K562 (cell line): ENCODE data around the gene TSPAN14. TPM values are rescaled to one million over a fixed set of nuclear protein-coding genes. Genes with fewer than 3 reads are reported as not detected.
"Not testable (repeated sequence)": the region's sequence is repeated elsewhere in the genome, so short reads cannot be mapped to it uniquely, and the experiment has no call there.

Experiments
- ATAC-seq: fragments of 200-7000 bp; cut with Tn5 transposase; 3 replicates; pipeline ENCODE4 v1.9.1; 2020; ENCODE audit warnings: moderate library complexity
- BruUV-seq: library from RNA; stranded (reverse); fragments of 400-500 nt; replicated peaks from 2 replicates; lab custom pipeline; 2021; lab: Mats Ljungman, UMichigan
- CTCF ChIA-PET: fragments of 300-600 bp; formaldehyde crosslinking; extraction: SDS; loops from one replicate; lab custom pipeline; 2021; ENCODE audit warnings: low intra/inter-chr PET ratio; lab: Yijun Ruan, JAX
- POLR2A ChIA-PET: fragments of 300-600, 350-650 bp; sonication (Branson Sonifier 250); formaldehyde crosslinking; extraction: SDS; loops from one replicate; lab custom pipeline; 2021; ENCODE audit warnings: antibody characterized with exemption, inconsistent platforms; lab: Yijun Ruan, JAX
- DNase-seq, 4 experiments: peaks; one replicate each; pipeline versions ENCODE4 v3.0.0 to v3.0.0-alpha.2; 2011 to 2018; ENCODE audit warnings: low spot score in 3 of 4, mixed read lengths in 3 of 4; ENCODE audit errors: extremely low read depth in 1 of 4
- FAIRE-seq: peaks from 2 replicates; lab custom pipeline; 2011; peaks lifted over from hg19 to GRCh38; lab: Jason Lieb, UNC
- H2AFZ ChIP-seq: 2 replicates; pipeline ENCODE4 v1.6.0; 2011; ENCODE audit warnings: low read depth, low read length, control low read depth, inconsistent platforms
- H3K27ac ChIP-seq: fragments of 200-600 bp; 3 replicates; pipeline ENCODE4 v1.8.0; 2011; ENCODE audit warnings: low read depth, mild to moderate bottlenecking, control low read depth, inconsistent platforms, low read length, moderate library complexity, mixed read lengths; ENCODE audit errors: extremely low read depth
- H3K27me3 ChIP-seq, 2 experiments: fragments of 300-600 bp in 1 of 2; 2 replicates in 1 of 2; 3 replicates in 1 of 2; pipeline versions ENCODE4 v1.6.0 to v1.8.0; 2011; ENCODE audit warnings: inconsistent platforms in 2 of 2, low read length in 2 of 2, mild to moderate bottlenecking in 1 of 2, mixed read lengths in 1 of 2, moderate library complexity in 1 of 2; ENCODE audit not compliant: control insufficient read depth in 2 of 2, insufficient read depth in 2 of 2
- H3K36me3 ChIP-seq: fragments of 300-600 bp; 3 replicates; pipeline ENCODE4 v1.8.0; 2011; ENCODE audit warnings: mild to moderate bottlenecking, low read length, inconsistent platforms; ENCODE audit not compliant: control insufficient read depth, insufficient read depth
- H3K4me1 ChIP-seq, 2 experiments: fragments of 200-600 bp in 1 of 2; replicated peaks in 1 of 2; 2 replicates in 1 of 2; 3 replicates in 1 of 2; pipeline versions ENCODE4 v1.5.1 to v1.8.0; 2011; ENCODE audit warnings: inconsistent platforms in 2 of 2, low read length in 2 of 2, mild to moderate bottlenecking in 1 of 2, mixed read lengths in 1 of 2, moderate library complexity in 1 of 2; ENCODE audit not compliant: control insufficient read depth in 2 of 2, insufficient read depth in 2 of 2
- H3K4me2 ChIP-seq: 2 replicates; pipeline ENCODE4 v1.6.1; 2011; ENCODE audit warnings: low read length, control low read depth, inconsistent platforms, mixed read lengths; ENCODE audit not compliant: insufficient read depth
- H3K4me3 ChIP-seq: fragments of 200-600 bp; sonication (generic), shearing (Covaris generic); 2 replicates; pipeline ENCODE4 v1.5.1; 2016; ENCODE audit warnings: control low read depth, inconsistent platforms
- H3K79me2 ChIP-seq: fragments of 200-600 bp; 3 replicates; pipeline ENCODE4 v1.8.0; 2011; ENCODE audit warnings: low read length, inconsistent platforms; ENCODE audit not compliant: control insufficient read depth, insufficient read depth
- H3K9ac ChIP-seq, 2 experiments: 2 replicates each; pipeline versions ENCODE4 v1.6.0 to v1.6.1; 2011; ENCODE audit warnings: low read depth in 2 of 2, low read length in 2 of 2, control low read depth in 1 of 2, inconsistent platforms in 1 of 2, mild to moderate bottlenecking in 1 of 2, mixed read lengths in 1 of 2; ENCODE audit not compliant: insufficient read depth in 1 of 2
- H3K9me1 ChIP-seq: one replicate; pipeline ENCODE4 v1.6.0; 2011; ENCODE audit warnings: inconsistent platforms, mild to moderate bottlenecking, low read length, moderate library complexity; ENCODE audit not compliant: control insufficient read depth, insufficient read depth
- H3K9me3 ChIP-seq: replicated peaks from 2 replicates; pipeline ENCODE4 v1.5.1; 2011; ENCODE audit warnings: low read depth, low read length, inconsistent platforms; ENCODE audit not compliant: control insufficient read depth, insufficient read depth
- H4K20me1 ChIP-seq: replicated peaks from 2 replicates; pipeline ENCODE4 v1.6.1; 2011; ENCODE audit warnings: low read length, inconsistent platforms, mixed read lengths; ENCODE audit not compliant: control insufficient read depth, insufficient read depth
- BCOR ChIP-seq: fragments of 450-650 bp; IDR thresholded peaks from 2 replicates; pipeline ENCODE4 v1.6.1; 2016
- CTBP1 ChIP-seq: fragments of 450-650 bp; IDR thresholded peaks from 2 replicates; pipeline ENCODE4 v1.6.1; 2016; ENCODE audit warnings: borderline replicate concordance
- HDAC6 ChIP-seq: IDR thresholded peaks from 2 replicates; pipeline ENCODE4 v1.6.1; 2012; ENCODE audit warnings: low read depth, mild to moderate bottlenecking, control low read depth, inconsistent platforms, low read length, moderate library complexity
- HOXB6 ChIP-seq: fragments of 250-450 bp; sonication (Bioruptor Pico); IDR thresholded peaks from 2 replicates; pipeline ENCODE4 v1.5.1; 2022; ENCODE audit warnings: mild to moderate bottlenecking, borderline replicate concordance
- IRF2 ChIP-seq: sonication (generic); formaldehyde crosslinking; IDR thresholded peaks from 2 replicates; pipeline ENCODE4 v1.8.1; 2022; ENCODE audit warnings: mild to moderate bottlenecking, missing genetic modification reagents
- KDM1A ChIP-seq, 2 experiments: fragments of 450-650 bp; IDR thresholded peaks; 2 replicates each; pipeline ENCODE4 v1.6.1; 2016; ENCODE audit warnings: mild to moderate bottlenecking in 2 of 2
- KLF1 ChIP-seq: fragments of 450-650 bp; IDR thresholded peaks from 2 replicates; pipeline ENCODE4 v1.6.1; 2016; ENCODE audit warnings: missing genetic modification characterization, missing compliant biosample characterization
- RBBP5 ChIP-seq: fragments of 200-600 bp; sonication (generic); IDR thresholded peaks from 2 replicates; pipeline ENCODE4 v1.6.1; 2012; ENCODE audit warnings: borderline replicate concordance, mild to moderate bottlenecking, low read length, control low read depth, inconsistent platforms; ENCODE audit not compliant: insufficient read depth, poor library complexity, severe bottlenecking
- SMARCA5 ChIP-seq: fragments of 450-650 bp; IDR thresholded peaks from 2 replicates; pipeline ENCODE4 v1.6.1; 2016
- ZNF146 ChIP-seq: IDR thresholded peaks from one replicate; pipeline ENCODE4 v1.6.1; 2018; ENCODE audit warnings: missing compliant biosample characterization; ENCODE audit not compliant: unreplicated experiment
- WGBS: fragments of 100-300 bp; shearing (Covaris generic); methylation state at CpG from one replicate; pipeline ENCODE4 v1.1.6; 2016; ENCODE audit warnings: low coverage, mixed read lengths; ENCODE audit not compliant: insufficient coverage; ENCODE audit errors: missing lambda C conversion rate; 5-methylcytosine and 5-hydroxymethylcytosine counted together
- in situ Hi-C: fragments of 300-500 bp; cut with MboI; formaldehyde crosslinking; loops from 4 replicates; pipeline ENCODE4 v1.15.0; 2018; ENCODE audit warnings: inconsistent platforms, mixed read lengths
- intact Hi-C: fragments of 100-400 bp; cut with micrococcal nuclease; formaldehyde crosslinking; loops from 2 replicates; pipeline ENCODE4 v1.14.2; 2022
- polyA plus RNA-seq, 8 experiments: library from polyadenylated mRNA; depleted of rRNA in 4 of 8; stranded (reverse) in 5 of 8; unstranded in 3 of 8; fragments of >200 nt; fragmentation: Nextera tagmentation in 2 of 8; fragmentation: Illumina TruSeq in 1 of 8; extraction: Ambion mirVana in 2 of 8; extraction: Trizol in 1 of 8; gene quantifications; 2 replicates each; pipeline versions ENCODE4 v1.2.1 to v1.2.3, GENCODE V29; 2011 to 2014; ENCODE audit warnings: inconsistent platforms in 1 of 8, missing spikeins in 1 of 8
- total RNA-seq, 7 experiments: library from RNA; depleted of rRNA in 6 of 7; stranded (reverse); fragments of >200 nt in 6 of 7; fragmentation: Illumina TruSeq in 2 of 7; extraction: Trizol in 2 of 7; gene quantifications; 2 replicates each; pipeline versions ENCODE4 v1.2.1 to v1.2.3, GENCODE V29; 2011 to 2021; ENCODE audit warnings: low replicate concordance in 1 of 7
- TF ChIP-seq, protein P1 (sequence below): fragments of 450-650 bp; IDR thresholded peaks from 2 replicates; pipeline ENCODE4 v1.6.1; 2016; ENCODE audit warnings: borderline replicate concordance
- TF ChIP-seq, protein P2 (sequence below): sonication (generic); formaldehyde crosslinking; IDR thresholded peaks from 2 replicates; pipeline ENCODE4 v1.8.0; 2022; ENCODE audit warnings: mild to moderate bottlenecking, low read depth, missing genetic modification reagents

The TSPAN14 gene
- total and polyA plus RNA-seq, 9 of the 15 experiments (the other 6 are each of a cell fraction or from before 2014, with no cell fraction given), result 5.8 to 92.9 (median 23.3) TPM

DNA sequence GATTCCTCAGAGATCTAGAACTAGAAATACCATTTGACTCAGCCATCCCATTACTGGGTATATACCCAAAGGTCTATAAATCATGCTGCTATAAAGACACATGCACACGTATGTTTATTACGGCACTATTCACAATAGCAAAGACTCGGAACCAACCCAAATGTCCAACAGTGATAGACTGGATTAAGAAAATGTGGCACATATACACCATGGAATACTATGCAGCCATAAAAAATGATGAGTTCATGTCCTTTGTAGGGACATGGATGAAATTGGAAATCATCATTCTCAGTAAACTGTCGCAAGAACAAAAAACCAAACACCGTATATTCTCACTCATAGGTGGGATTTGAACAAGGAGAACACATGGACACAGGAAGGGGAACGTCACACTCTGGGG is 26.3 kb downstream of the TSPAN14 start:
- Histone ChIP-seq H3K79me2 (peaks cover 71% of the 10 kb centered on the region), H3K36me3 (peaks cover 27% of the 10 kb centered on the region), H3K4me1 (peaks cover 18 to 22% of the 10 kb centered on the region in 2 experiments; a peak in 3 of 5 replicates)
- H3K27me3 ChIP-seq, H3K9me3 ChIP-seq, H3K9me1 ChIP-seq, FAIRE-seq, H2AFZ ChIP-seq, in situ Hi-C loops, CTCF ChIA-PET, POLR2A ChIA-PET, H4K20me1 ChIP-seq, H3K4me3 ChIP-seq, DNase-seq, intact Hi-C loops, H3K4me2 ChIP-seq, ATAC-seq, H3K9ac ChIP-seq, H3K27ac ChIP-seq: not testable (repeated sequence)
- 71% methylated on average over 6 of the region's 6 CpGs for WGBS
- peak; percentile 43; the same call in 1 of the 2 replicates for TF ChIP-seq SMARCA5
- TF ChIP-seq BCOR, result peak; percentile 33; the same call in 1 of the 2 replicates
- peak; percentile 68 for TF ChIP-seq ZNF146 (CRISPR knock-in tag)
- peak; percentile 19 to 37; a peak in 1 of 4 replicates for TF ChIP-seq KDM1A (IDR thresholded peaks at IDR 0.05)
- TSS peak; percentile 8 for BruUV-seq

DNA sequence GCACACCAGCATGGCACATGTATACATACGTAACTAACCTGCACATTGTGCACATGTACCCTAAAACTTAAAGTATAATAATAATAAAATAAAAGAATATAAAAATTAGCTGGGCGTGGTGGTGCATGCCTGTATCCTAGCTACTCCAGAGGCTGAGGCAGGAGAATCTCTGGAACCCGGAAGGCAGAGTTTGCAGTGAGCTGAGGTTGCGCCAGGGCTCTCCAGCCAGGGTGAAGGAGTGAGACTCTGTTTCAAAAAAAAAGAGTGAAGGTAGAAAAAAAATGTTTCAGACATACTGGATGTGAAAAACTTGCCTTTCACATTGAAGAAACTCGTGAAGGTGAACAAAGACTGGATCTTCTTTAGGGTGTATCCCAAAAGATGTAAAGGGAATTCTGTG is 26.7 kb downstream of the TSPAN14 start:
- 83% methylated on average over 4 of the region's 5 CpGs for WGBS
- peaks cover 1% of the 10 kb centered on the region for H3K9me1 ChIP-seq
- H3K9ac ChIP-seq, result no peak overlapping the region
- ATAC-seq, result no peak
- in situ Hi-C loops (no loop called here), intact Hi-C loops (no loop called here)
- no peaks in the 10 kb centered on the region for H3K9me3 ChIP-seq
- FAIRE-seq, result no peak
- ChIA-PET POLR2A (no interaction called here), CTCF (no interaction called here)
- H3K4me3 ChIP-seq, result no peak overlapping the region
- no TSS peak for BruUV-seq
- H3K27me3 ChIP-seq, result no peaks in the 10 kb centered on the region
- no peak for DNase-seq
- H3K4me1 ChIP-seq, result peaks cover 22 to 27% of the 10 kb centered on the region in 2 experiments; a peak in 3 of 5 replicates
- H2AFZ ChIP-seq, result no peak overlapping the region
- no peak overlapping the region for H3K4me2 ChIP-seq
- H3K36me3 ChIP-seq, result peaks cover 28% of the 10 kb centered on the region
- peaks cover 72% of the 10 kb centered on the region for H3K79me2 ChIP-seq
- no peak overlapping the region for H3K27ac ChIP-seq
- TF ChIP-seq IRF2 (CRISPR knock-in tag) (no peak), RBBP5 (no peak), HOXB6 (CRISPR knock-in tag) (no peak), CTBP1 (no peak), HDAC6 (no peak), KLF1 (tag) (no peak)
- TF ChIP-seq, protein P1, sequence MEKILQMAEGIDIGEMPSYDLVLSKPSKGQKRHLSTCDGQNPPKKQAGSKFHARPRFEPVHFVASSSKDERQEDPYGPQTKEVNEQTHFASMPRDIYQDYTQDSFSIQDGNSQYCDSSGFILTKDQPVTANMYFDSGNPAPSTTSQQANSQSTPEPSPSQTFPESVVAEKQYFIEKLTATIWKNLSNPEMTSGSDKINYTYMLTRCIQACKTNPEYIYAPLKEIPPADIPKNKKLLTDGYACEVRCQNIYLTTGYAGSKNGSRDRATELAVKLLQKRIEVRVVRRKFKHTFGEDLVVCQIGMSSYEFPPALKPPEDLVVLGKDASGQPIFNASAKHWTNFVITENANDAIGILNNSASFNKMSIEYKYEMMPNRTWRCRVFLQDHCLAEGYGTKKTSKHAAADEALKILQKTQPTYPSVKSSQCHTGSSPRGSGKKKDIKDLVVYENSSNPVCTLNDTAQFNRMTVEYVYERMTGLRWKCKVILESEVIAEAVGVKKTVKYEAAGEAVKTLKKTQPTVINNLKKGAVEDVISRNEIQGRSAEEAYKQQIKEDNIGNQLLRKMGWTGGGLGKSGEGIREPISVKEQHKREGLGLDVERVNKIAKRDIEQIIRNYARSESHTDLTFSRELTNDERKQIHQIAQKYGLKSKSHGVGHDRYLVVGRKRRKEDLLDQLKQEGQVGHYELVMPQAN, result no peak
- TF ChIP-seq, protein P2, sequence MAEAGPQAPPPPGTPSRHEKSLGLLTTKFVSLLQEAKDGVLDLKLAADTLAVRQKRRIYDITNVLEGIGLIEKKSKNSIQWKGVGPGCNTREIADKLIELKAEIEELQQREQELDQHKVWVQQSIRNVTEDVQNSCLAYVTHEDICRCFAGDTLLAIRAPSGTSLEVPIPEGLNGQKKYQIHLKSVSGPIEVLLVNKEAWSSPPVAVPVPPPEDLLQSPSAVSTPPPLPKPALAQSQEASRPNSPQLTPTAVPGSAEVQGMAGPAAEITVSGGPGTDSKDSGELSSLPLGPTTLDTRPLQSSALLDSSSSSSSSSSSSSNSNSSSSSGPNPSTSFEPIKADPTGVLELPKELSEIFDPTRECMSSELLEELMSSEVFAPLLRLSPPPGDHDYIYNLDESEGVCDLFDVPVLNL (CRISPR knock-in tag), result no peak
- H4K20me1 ChIP-seq, result no peaks in the 10 kb centered on the region
